ENCODE measurements around the gene PPIC.

PPIC gene

DNA sequence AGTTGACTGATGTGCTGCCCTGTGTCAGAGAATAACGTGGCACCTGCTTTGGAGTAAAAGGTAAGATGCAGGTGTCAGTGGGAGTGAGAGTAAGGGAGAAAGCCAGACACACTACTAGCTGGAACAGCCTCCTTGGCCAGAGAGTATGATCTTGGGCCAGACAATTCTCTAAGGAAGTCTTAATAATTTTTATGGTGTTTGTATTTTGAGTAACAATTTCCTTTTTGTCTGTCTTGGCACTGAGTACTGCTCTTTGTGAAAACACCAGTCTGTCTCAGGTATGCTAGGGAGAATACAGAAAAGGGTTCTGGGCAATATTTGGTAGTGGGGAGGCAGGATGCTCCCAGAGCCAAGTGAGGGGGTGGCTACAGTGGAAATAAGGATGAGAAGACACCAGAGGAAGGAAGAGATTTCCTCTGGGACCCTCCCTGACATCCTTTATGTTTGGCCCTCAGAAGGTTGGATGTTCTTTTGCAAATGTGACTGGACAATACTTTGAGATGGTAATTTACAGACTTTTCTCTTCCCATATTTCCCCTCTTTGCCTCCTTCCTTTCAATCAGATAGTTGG lies 31.9 kb upstream of the PPIC start:
- DNase-seq (ENCODE audit: low read depth) = no peak
- TF ChIP-seq, protein P1, sequence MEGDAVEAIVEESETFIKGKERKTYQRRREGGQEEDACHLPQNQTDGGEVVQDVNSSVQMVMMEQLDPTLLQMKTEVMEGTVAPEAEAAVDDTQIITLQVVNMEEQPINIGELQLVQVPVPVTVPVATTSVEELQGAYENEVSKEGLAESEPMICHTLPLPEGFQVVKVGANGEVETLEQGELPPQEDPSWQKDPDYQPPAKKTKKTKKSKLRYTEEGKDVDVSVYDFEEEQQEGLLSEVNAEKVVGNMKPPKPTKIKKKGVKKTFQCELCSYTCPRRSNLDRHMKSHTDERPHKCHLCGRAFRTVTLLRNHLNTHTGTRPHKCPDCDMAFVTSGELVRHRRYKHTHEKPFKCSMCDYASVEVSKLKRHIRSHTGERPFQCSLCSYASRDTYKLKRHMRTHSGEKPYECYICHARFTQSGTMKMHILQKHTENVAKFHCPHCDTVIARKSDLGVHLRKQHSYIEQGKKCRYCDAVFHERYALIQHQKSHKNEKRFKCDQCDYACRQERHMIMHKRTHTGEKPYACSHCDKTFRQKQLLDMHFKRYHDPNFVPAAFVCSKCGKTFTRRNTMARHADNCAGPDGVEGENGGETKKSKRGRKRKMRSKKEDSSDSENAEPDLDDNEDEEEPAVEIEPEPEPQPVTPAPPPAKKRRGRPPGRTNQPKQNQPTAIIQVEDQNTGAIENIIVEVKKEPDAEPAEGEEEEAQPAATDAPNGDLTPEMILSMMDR (conservative IDR thresholded peaks at IDR 0.05; ENCODE audit: control insufficient read depth, insufficient read depth, low read depth, low read length) = no peak
- H3K4me3 ChIP-seq (ENCODE audit: control insufficient read depth, low read depth, low read length) = no peak overlapping the region

DNA sequence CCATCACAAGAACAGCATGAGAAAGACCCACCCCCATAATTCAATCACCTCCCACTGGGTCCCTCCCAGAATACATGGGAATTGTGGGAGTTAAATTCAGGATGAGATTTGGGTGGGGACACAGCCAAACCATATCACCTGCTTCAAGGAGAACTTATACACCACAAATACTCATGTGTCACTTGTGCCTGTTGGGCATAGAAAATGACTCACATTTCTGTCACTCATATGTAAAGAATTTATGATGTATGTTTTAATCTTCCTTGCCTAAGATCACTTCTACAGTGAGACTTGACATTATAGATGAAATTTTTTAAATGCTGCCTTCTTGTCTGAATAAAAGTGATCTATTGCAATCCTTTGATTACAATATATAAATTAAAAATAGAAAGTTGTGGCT lies 29.5 kb upstream of the PPIC start:
- TF ChIP-seq, protein P1 (conservative IDR thresholded peaks at IDR 0.05; ENCODE audit: control insufficient read depth, insufficient read depth, low read depth, low read length) = no peak
- no peak for DNase-seq (ENCODE audit: low read depth)
- no peak overlapping the region for H3K4me3 ChIP-seq (ENCODE audit: control insufficient read depth, low read depth, low read length)

DNA sequence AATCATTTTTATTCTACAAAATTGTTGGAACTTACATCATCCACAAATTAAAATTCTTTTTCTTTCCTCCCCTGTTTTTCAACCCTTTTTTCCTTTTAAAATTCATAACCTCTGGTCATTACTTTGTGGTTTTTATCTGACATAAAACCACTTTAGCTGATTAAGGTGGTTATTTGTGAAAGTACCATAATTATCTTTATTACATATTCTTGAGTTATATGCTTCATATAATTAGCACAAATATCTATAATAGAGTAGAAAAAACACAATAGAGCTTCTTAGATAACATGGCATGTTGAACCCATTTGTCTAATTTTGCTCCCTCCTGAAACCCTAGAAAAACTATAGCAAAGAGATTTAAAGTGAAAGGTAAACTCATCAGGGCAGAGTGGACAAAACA lies 22.9 kb upstream of the PPIC start:
- TF ChIP-seq, protein P1 (conservative IDR thresholded peaks at IDR 0.05; ENCODE audit: control insufficient read depth, insufficient read depth, low read depth, low read length) = no peak
- H3K4me3 ChIP-seq (ENCODE audit: control insufficient read depth, low read depth, low read length) = no peak overlapping the region
- DNase-seq (ENCODE audit: low read depth) = no peak

DNA sequence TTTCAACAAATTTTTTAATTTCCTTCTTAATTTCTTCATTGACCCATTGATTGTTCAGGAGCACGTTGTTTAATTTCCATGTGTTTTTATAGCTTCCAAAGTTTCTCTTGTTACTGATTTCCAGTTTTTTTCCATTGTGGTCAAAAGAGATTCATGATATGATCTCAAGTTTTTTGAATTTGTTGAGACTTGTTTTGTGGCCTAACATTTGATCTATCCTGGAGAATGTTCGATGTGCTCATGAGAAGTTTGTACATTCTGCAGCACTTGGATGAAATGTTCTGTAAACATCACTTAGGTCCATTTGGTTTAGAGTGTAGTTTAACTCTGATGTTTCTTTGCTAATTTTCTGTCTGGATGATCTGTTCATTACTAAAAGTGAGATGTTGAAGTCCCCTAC lies 14.7 kb upstream of the PPIC start:
- no peak for DNase-seq (ENCODE audit: low read depth)

DNA sequence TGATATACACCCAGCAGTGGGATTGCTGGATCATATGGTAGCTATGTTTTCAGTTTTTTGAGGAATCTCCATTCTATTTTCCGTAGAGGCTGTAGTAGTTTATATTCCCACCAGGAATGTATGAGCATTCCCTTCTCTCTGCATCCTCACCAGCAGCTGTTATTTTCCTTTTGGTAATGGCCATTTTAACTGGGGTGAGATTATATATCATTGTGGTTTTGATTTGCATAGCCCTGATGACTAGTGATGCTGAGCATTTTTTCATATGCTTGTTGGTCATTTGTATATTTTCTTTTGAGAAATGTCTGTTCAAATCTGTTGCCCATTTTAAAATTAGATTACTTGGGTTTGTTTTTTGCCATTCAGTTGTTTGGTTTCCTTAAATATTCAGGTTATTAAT lies 11.2 kb upstream of the PPIC start:
- TF ChIP-seq, protein P1 (conservative IDR thresholded peaks at IDR 0.05; ENCODE audit: control insufficient read depth, insufficient read depth, low read depth, low read length) = no peak
- peak; percentile 16 for DNase-seq (ENCODE audit: low read depth)
- no peak overlapping the region for H3K4me3 ChIP-seq (ENCODE audit: control insufficient read depth, low read depth, low read length)

More for the DNA sequence above, 14.7 kb upstream of the PPIC start:
- TF ChIP-seq, protein P1 (conservative IDR thresholded peaks at IDR 0.05; ENCODE audit: control insufficient read depth, insufficient read depth, low read depth, low read length) = no peak
- no peak overlapping the region for H3K4me3 ChIP-seq (ENCODE audit: control insufficient read depth, low read depth, low read length)

DNA sequence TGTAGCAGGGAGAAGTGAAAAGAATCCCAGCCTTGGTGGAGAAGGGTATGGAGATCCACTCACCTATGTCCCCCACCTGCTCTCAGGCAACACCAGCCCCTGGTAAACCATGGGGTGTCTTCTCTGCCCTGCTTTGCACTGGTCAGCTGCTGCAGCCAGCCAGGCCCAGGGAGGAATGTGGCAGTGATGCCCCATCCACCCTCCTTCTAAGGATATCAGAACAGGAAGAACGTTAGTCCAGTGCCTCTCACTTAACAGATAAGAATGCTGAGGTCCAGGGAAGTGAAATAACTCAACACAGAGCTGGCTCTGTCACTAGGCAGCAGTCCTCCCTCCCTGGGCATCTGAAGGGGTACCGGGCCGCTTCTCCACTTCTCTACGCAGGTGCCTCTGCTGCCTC lies 9.7 kb upstream of the PPIC start:
- TF ChIP-seq, protein P1 (conservative IDR thresholded peaks at IDR 0.05; ENCODE audit: control insufficient read depth, insufficient read depth, low read depth, low read length) = no peak
- DNase-seq (ENCODE audit: low read depth) = no peak
- H3K4me3 ChIP-seq (ENCODE audit: control insufficient read depth, low read depth, low read length) = no peak overlapping the region
